GM12801 (cell line): ENCODE data around the gene RBM14.

ENCODE experiments used
- TF ChIP-seq, protein P1 (sequence below): IDR thresholded peaks from one replicate; pipeline ENCODE4 v1.5.1; 2011; ENCODE audit warnings: control low read depth; ENCODE audit not compliant: insufficient read length; ENCODE audit errors: extremely low read depth

RBM14 gene

DNA sequence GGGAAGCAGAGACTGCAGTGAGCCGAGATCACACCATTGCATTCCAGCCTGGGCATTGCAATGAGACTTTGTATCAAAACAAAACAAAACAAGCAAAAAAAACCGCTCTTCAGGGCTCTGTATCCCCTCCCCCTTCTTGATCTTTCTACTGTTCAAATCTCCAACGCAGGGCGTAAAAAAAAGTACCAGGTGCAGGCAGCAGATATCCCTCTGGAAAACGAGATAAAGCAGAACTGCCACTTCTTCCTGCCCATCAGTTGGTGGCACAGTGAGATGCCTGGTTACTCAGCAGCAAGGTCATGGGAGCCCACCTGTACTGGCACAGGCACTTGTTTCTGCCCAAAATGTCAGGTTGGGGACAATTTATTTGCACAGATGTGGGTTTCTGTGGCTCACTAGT is 12.3 kb upstream of the RBM14 start:
- TF ChIP-seq, protein P1, sequence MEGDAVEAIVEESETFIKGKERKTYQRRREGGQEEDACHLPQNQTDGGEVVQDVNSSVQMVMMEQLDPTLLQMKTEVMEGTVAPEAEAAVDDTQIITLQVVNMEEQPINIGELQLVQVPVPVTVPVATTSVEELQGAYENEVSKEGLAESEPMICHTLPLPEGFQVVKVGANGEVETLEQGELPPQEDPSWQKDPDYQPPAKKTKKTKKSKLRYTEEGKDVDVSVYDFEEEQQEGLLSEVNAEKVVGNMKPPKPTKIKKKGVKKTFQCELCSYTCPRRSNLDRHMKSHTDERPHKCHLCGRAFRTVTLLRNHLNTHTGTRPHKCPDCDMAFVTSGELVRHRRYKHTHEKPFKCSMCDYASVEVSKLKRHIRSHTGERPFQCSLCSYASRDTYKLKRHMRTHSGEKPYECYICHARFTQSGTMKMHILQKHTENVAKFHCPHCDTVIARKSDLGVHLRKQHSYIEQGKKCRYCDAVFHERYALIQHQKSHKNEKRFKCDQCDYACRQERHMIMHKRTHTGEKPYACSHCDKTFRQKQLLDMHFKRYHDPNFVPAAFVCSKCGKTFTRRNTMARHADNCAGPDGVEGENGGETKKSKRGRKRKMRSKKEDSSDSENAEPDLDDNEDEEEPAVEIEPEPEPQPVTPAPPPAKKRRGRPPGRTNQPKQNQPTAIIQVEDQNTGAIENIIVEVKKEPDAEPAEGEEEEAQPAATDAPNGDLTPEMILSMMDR: no peak

DNA sequence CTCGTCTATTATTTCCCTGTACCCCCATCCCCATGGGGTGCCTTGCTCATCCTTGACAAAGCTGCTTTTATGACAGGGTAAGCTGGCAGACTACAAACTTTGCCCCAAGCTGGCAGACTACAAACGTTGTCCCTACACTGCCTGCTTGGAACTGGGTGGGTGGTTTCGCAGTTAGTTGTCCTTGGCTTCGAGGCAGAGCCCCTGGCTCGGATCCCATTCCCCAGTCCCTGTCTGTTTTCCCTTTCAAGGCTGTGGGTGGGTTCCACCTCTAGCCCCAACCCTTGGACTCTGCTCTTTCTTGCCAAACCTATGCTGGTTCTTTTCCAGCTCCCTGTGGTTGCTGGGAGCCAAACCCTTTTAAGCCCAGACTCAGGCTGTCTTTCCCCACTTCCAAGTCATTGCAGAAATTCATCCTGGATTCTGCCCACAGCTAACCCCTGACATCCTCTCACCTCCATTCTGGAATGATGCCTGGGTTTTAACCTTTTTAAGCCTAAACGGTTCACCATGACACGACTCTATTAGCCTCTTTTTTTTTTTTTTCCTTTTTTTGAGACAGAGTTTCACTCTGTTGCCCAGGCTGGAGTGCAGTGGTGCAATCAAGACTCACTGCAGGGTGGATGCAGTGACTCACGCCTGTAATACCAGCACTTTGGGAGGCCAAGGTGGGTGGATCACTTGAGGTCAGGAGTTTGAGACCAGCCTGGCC is 9.2 kb upstream of the RBM14 start:
- TF ChIP-seq, protein P1: no peak

DNA sequence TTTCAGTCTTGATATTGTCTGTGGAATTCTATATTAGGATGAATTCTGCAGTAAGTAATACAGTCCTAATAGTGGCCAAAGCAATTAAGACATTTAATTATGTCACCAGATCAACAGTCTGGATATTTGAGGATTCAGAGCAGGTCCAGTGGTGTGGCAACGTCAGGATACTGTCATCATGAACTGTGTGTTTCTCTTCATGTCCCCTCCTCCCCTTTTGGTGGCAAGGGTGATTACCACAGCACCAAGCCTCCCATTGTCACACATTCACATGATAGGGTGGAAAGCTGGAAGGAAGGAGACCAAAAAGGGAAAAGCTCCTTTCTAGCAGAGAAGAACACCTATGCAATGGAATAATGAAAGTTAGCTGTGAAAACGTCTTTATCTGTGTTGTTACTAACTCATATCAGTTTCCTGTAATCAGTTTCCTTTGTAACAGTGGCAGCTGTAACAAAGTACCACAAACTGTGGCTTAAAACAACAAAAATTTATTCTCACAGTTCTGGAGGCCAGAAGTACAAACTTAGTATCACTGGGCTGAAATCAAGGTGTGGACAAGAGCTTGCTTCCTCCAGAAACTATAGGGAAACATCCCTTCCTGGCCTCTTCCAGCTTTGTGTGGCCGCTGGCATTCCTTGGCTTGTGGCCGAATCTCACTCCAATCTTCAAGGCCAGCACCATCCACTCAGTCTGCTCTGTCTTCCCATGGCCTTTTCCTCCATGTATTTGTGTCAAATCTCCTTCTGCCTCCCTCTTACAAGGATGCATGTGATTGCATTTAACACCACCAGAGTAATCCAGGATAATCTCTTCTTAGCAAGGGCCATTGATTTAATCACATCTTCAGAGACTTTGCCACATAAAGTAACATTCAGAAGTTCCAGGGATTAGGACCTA is 6.5 kb upstream of the RBM14 start:
- TF ChIP-seq, protein P1: no peak

DNA sequence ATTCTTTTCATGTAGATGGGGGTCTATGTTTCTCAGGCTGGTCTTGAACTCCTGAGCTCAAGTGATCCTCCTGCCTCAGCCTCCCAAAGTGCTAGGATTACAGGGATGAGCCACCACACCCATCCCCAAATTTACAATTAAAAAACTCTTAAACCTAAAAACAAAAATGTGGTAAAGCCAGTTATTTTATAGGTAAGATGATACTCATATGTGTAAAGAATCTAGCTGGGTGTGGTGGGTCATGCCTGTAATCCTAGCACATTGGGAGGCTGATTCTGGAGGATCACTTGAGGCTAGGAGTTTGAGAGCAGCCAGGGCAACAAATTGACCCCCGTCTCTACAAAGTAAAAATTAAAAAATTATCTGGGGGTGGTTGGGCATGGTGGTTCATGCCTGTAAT is 4.0 kb upstream of the RBM14 start:
- TF ChIP-seq, protein P1: no peak

DNA sequence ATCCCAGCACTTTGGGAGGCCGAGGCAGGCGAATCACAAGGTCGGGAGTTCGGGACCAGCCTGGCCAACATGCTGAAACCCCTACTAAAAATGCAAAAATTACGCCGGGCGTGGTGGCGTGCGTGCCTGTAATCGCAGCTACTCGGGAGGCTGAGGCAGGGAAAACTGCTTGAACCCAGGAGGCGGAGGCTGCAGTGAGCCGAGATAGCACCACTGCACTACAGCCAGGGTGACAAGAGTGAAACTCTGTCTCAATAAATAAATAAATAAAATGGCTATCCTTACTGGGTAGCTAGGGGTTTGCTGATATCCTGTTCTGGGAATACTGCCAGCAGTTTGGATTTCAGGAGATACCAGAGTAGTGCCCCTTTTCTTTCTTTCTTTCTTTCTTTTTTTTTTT is 2.4 kb upstream of the RBM14 start:
- TF ChIP-seq, protein P1: no peak

DNA sequence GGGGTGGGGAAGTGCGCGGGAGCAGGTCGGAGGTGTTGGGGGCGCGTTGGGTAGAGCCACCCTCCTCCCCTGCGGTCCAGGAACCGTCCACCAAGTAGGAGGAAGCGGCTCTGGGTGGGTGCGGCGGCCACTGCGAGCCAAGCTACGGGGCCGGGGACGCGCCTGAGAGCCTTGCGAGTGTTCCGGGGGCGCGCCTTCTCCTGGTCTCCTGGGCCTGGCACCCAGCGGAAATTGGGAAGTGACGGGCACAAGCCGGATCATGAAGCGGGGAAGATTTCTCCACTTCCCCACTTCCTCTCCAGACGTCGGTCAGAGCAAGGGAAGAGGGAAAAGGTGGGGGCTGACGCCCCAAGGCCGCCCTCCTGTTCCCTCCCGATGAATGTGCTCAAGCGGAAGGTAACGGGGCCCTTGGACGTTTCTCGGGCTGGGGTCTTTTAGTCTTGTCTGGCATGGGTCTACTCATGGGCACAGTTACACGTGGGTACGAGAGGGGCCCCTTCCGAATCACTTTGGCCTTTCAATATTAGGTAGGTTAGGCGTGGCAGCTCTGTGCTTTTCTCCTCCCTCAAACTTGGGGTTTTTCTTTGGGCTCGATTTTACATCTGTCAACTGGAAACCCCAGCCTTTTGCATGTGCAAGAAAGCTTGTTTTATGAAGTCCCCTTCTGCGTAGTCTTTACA is 865 bp downstream of the RBM14 start:
- TF ChIP-seq, protein P1: no peak

DNA sequence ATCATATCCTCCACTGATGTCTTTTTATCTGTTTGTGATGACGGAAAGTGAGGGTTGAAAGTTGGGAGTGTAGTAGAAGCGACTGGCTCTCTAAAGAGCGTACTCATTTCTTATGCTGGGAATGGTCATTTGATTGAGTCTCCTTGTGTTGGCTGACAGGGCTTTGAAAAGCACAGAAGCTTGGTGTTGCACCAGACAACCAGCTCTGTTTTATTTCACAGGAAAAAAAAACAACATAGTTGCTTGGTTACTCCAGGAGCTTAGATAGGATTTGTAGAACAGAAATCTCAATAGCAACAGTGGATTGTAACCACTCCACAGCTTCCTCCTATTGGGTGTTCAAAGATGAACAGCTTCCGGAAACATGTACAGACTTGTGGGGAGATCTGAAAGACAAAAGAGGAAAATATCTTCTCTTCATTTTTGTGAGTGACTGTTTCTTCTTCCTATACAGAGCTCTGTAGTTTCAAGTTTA is 2.7 kb downstream of the RBM14 start:
- TF ChIP-seq, protein P1: no peak
